HG03095 (cell line): Measurements from ENCODE around the gene TMEM86A.

Source experiments
- ATAC-seq: cut with Tn5 transposase; IDR thresholded peaks from one replicate; pipeline ENCODE4 v1.9.1; 2021; ENCODE audit warnings: moderate library complexity; ENCODE audit not compliant: unreplicated experiment

Gene TMEM86A

GRCh38 chr11:18754308-18754707, 55.7 kb downstream of the TMEM86A start:
- no peak for ATAC-seq
